ENCODE data around the gene KCNH4. TPM values are rescaled to one million over a fixed set of nuclear protein-coding genes. Genes with fewer than 3 reads are reported as not detected.
A peak's percentile ranks its signal among the peaks of the same experiment; 100 is the strongest.

KCNH4 gene
- total and polyA plus RNA-seq, 2 of the 13 experiments (the other 11 are each of a cell fraction or from before 2014, with no cell fraction given): 0.01 to 0.09 TPM

DNA sequence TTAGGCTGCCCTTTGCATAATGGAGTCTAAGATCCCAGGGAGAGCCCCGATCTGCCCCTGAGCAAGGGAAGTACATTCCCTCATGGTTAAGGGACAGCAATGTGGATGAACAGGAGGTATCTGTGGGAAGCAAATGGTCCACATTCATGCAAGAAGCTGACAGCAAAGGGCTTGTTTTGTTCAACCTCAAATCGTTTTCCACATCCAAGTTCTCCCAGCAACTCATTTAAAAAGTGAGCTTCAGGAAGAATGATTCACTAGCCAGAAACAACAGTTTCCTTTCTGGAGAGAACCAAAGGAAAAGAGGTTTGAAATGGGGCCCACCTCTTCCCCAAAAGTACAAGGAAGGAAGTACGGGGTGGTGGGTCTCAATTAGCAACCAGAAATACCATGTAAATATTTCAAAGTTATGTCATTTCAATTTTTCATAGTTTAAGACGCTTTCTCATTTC, 48.9 kb downstream of the KCNH4 start:
- H4K20me1 ChIP-seq (ENCODE audit: insufficient read depth, low read length): peaks cover 3% of the 10 kb centered on the region
- CTCF ChIA-PET (ENCODE audit: low intra/inter-chr PET ratio, low total read pairs): no interaction called here
- in situ Hi-C loops (cut with HindIII; ENCODE audit: extremely low pct_ligation_motif_present, low pct_unique_long_range_greater_than_20kb) (no loop called here), intact Hi-C loops (cut with micrococcal nuclease; ENCODE audit: unreplicated experiment) (no loop called here)
- H3K79me2 ChIP-seq (ENCODE audit: insufficient read depth, low read length): peaks cover 55% of the 10 kb centered on the region
- BruUV-seq (replicated peaks): no TSS peak
- no peaks in the 10 kb centered on the region for H3K27me3 ChIP-seq (ENCODE audit: control insufficient read depth in 1 of 2, insufficient read depth in 2 of 2, low read length in 2 of 2)
- no peak overlapping the region for H3K4me2 ChIP-seq (ENCODE audit: low read depth, low read length)
- no peak overlapping the region for H3K27ac ChIP-seq (ENCODE audit: extremely low read length, insufficient read depth, low read length)
- 79% methylated on average over 4 of the region's 4 CpGs for WGBS (ENCODE audit: low lambda C conversion rate)
- FAIRE-seq (peak; percentile 30), DNase-seq (ENCODE audit: low spot score) (no peak), ATAC-seq (no peak)
- POLR2A ChIA-PET: interaction anchor here (1.1 to 1.2 kb wide), 2 partner anchors 11 to 19 kb away, joined by 4 to 7 read pairs; partner anchors contain the start of genes DHX58 and KAT2A
- H2AFZ ChIP-seq (ENCODE audit: low read length): no peak overlapping the region
- H3K9me3 ChIP-seq (ENCODE audit: low read length): no peaks in the 10 kb centered on the region
- no peak overlapping the region for H3K4me3 ChIP-seq (replicated peaks in 1 of 3; ENCODE audit: insufficient read depth in 1 of 3, low read depth in 2 of 3, low read length in 3 of 3)
- no peak overlapping the region for H3K9ac ChIP-seq (ENCODE audit: insufficient read depth, low read depth, low read length)
- peaks cover 48% of the 10 kb centered on the region for H3K4me1 ChIP-seq (ENCODE audit: insufficient read depth, low read length)
- H3K36me3 ChIP-seq (replicated peaks in 1 of 2; ENCODE audit: control insufficient read depth in 1 of 2, insufficient read depth in 2 of 2, low read length in 2 of 2): peaks cover 33 to 73% of the 10 kb centered on the region in 2 experiments
- no peak for TF ChIP-seq ZNF558 (CRISPR knock-in tag; IDR thresholded peaks at IDR 0.05; ENCODE audit: borderline replicate concordance)
- no peak for TF ChIP-seq ZNF253 (CRISPR knock-in tag; IDR thresholded peaks at IDR 0.05; ENCODE audit: borderline replicate concordance)
- TF ChIP-seq CBX1 (IDR thresholded peaks at IDR 0.05; ENCODE audit: low read depth): no peak
- no peak for TF ChIP-seq ZNF296 (CRISPR knock-in tag; conservative IDR thresholded peaks at IDR 0.05)
- TF ChIP-seq, protein P1, sequence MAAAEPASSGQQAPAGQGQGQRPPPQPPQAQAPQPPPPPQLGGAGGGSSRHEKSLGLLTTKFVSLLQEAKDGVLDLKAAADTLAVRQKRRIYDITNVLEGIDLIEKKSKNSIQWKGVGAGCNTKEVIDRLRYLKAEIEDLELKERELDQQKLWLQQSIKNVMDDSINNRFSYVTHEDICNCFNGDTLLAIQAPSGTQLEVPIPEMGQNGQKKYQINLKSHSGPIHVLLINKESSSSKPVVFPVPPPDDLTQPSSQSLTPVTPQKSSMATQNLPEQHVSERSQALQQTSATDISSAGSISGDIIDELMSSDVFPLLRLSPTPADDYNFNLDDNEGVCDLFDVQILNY (CRISPR knock-in tag; conservative IDR thresholded peaks at IDR 0.05): no peak
- no peak for TF ChIP-seq NR2F2 (IDR thresholded peaks at IDR 0.05; ENCODE audit: borderline replicate concordance, low read depth)
- TF ChIP-seq, protein P2, sequence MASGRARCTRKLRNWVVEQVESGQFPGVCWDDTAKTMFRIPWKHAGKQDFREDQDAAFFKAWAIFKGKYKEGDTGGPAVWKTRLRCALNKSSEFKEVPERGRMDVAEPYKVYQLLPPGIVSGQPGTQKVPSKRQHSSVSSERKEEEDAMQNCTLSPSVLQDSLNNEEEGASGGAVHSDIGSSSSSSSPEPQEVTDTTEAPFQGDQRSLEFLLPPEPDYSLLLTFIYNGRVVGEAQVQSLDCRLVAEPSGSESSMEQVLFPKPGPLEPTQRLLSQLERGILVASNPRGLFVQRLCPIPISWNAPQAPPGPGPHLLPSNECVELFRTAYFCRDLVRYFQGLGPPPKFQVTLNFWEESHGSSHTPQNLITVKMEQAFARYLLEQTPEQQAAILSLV (CRISPR knock-in tag; IDR thresholded peaks at IDR 0.05; ENCODE audit: borderline replicate concordance): no peak

Data from HepG2 (cell line).